Measurements from ENCODE around the gene SLC4A1AP. TPM values are rescaled to one million over a fixed set of nuclear protein-coding genes. Genes with fewer than 3 reads are reported as not detected.

SLC4A1AP gene
- total and polyA plus RNA-seq, 2 donors (not counting 1 experiment from before 2014, with no cell fraction given): 8.9 to 23.1 TPM

DNA sequence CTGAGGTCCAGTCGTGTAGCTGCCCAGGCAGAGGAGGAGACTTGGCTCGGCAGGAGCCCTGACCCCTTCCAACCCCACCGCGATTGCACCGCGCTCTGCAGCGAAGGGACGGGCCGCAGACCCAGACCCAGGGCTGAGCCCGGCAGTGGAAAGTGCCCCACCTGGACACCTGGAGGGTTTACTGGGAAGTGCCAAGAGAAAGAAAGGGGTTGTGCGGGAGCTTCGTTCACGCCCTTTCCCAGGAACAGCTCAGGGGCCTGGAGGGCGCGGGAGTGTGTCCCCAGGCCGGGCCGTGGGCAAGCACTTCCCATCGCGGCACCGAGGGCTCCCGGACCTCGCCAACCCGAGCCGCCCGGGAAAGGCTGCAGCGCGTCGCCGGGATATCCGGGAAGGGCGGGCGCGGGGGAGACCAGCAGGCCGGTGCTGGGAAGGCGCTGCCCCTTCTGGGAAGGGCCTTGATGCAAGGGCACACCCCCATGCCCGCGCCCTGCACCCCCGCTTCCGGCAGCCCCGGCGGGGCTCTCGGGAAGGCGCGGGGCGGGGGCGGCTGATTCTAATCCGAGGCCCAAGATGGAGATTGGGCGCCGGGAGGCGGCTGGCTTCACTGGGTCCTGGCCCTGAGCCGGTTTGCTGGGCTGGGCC is 71.7 kb downstream of the SLC4A1AP start:
- Histone ChIP-seq H4K20me1 (ENCODE audit: control insufficient read depth, insufficient read depth, low read length, poor library complexity, severe bottlenecking) (no peaks in the 10 kb centered on the region), H3K4me1 (ENCODE audit: control insufficient read depth in 2 of 2, insufficient read depth in 2 of 2, low read length in 2 of 2) (peaks cover 11 to 14% of the 10 kb centered on the region in 2 donors), H3K27me3 (replicated peaks in 1 of 4; ENCODE audit: control extremely low read depth in 1 of 4, control insufficient read depth in 3 of 4, insufficient read depth in 4 of 4, low read length in 3 of 4) (peaks cover 0 to 25% (median 7%) of the 10 kb centered on the region in 4 experiments), H3K9me3 (ENCODE audit: control extremely low read depth in 1 of 3, control insufficient read depth in 2 of 3, insufficient read depth in 1 of 3, low read length in 2 of 3) (peaks cover 0 to 17% (median 3%) of the 10 kb centered on the region in 3 donors), H3K4me2 (replicated peaks; ENCODE audit: low read depth, low read length, poor library complexity, severe bottlenecking) (peak overlapping the region; percentile 75), H3K27ac (ENCODE audit: low read length in 2 of 2) (no peak overlapping the region), H3K9ac (ENCODE audit: low read length) (peak overlapping the region; percentile 47), H3K79me2 (ENCODE audit: control insufficient read depth, insufficient read depth, low read length) (no peaks in the 10 kb centered on the region), H3K4me3 (ENCODE audit: control extremely low read depth in 1 of 5, extremely low read depth in 1 of 5, insufficient read depth in 1 of 5, low read depth in 2 of 5, low read length in 4 of 5) (peak overlapping the region in 4 of 5 experiments; percentile 17 to 45 (median 37)), H2AFZ (ENCODE audit: insufficient read depth, low read depth, low read length, poor library complexity, severe bottlenecking) (peak overlapping the region; percentile 69), H3K36me3 (replicated peaks in 1 of 2; ENCODE audit: control extremely low read depth in 1 of 2, control insufficient read depth in 1 of 2, extremely low read depth in 1 of 2, insufficient read depth in 2 of 2, low read length in 1 of 2) (no peaks in the 10 kb centered on the region)
- ChIA-PET POLR2A (no interaction called here), CTCF (interaction anchor here (0.8 to 2.1 kb wide), 3 partner anchors 12 to 32 kb away, joined by 3 to 6 read pairs (median 6); no protein-coding TSS in a partner anchor)
- peak overlapping the region; percentile 48 for H3K4me3 Mint-ChIP-seq
- 5% methylated on average over 47 of the region's 51 CpGs for WGBS (ENCODE audit: insufficient coverage)
- DNase-seq: peak; percentile 23
- TF ChIP-seq EZH2 (IDR thresholded peaks at IDR 0.05; ENCODE audit: borderline replicate concordance, insufficient read depth, low read depth, low read length, poor library complexity, severe bottlenecking): no peak
- TF ChIP-seq, protein P1, sequence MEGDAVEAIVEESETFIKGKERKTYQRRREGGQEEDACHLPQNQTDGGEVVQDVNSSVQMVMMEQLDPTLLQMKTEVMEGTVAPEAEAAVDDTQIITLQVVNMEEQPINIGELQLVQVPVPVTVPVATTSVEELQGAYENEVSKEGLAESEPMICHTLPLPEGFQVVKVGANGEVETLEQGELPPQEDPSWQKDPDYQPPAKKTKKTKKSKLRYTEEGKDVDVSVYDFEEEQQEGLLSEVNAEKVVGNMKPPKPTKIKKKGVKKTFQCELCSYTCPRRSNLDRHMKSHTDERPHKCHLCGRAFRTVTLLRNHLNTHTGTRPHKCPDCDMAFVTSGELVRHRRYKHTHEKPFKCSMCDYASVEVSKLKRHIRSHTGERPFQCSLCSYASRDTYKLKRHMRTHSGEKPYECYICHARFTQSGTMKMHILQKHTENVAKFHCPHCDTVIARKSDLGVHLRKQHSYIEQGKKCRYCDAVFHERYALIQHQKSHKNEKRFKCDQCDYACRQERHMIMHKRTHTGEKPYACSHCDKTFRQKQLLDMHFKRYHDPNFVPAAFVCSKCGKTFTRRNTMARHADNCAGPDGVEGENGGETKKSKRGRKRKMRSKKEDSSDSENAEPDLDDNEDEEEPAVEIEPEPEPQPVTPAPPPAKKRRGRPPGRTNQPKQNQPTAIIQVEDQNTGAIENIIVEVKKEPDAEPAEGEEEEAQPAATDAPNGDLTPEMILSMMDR (IDR thresholded peaks at IDR 0.05): no peak
- H3K27ac Mint-ChIP-seq: no peak overlapping the region
- ATAC-seq (ENCODE audit: low read depth): no peak
- intact Hi-C loops (cut with micrococcal nuclease): no loop called here
- H3K27me3 Mint-ChIP-seq: peaks cover 33% of the 10 kb centered on the region
- H3K9me3 Mint-ChIP-seq (ENCODE audit: insufficient read depth): no peaks in the 10 kb centered on the region
- peaks cover 5% of the 10 kb centered on the region for H3K4me1 Mint-ChIP-seq
